GM21528 (cell line): ENCODE results near the gene SKI.
"Not testable (repeated sequence)": the region's sequence is repeated elsewhere in the genome, so short reads cannot be mapped to it uniquely, and the experiment has no call there.

Experiments used
- ATAC-seq: cut with Tn5 transposase; IDR thresholded peaks from one replicate; pipeline ENCODE4 v1.9.1; 2021; ENCODE audit warnings: mild to moderate bottlenecking, moderate library complexity; ENCODE audit not compliant: unreplicated experiment, low FRiP score

The SKI gene

DNA sequence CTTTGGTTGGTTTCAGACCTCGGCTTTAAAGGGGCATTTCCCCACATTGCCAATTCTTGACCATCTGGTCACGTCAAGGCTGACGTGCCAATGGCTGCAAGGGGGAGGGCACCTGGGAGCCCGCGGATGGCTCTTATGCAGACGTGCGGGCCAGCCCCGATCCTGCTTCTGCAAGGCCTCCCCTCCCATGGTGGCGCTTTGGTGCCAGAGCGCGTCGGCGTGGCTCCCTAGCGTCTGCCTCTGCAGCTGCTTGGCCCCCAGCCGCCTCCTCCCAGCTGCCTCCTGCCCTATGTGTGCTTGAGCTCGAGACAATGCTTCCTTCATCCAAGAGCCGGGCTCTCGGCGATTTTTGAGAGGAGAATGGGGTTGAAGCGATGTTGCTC, 29.1 kb downstream of the SKI start:
- no peak for ATAC-seq

- no peak for ATAC-seq
These were observed 30.1 kb downstream of the SKI start for GRCh38 chr1:2258122-2258681.

DNA sequence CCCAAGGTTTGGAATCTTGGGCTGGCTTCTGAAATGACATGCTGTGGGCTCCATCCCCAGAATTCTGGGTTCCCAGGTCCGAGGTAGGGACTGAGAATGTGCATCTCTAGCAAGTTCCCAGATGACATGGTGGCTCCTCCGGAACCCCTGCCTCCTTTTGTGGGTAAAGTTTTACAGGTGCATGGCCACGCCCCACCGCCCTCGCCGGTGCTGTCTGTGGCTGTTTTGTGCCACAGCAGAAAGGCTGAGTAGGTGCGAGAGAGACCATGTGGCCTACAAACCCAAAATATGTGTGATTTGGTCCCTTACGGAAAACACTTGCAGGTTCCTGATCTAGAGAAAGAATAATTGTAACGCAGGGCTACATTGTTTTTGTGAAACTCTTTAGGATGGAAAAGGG, 30.9 kb downstream of the SKI start:
- no peak for ATAC-seq

DNA sequence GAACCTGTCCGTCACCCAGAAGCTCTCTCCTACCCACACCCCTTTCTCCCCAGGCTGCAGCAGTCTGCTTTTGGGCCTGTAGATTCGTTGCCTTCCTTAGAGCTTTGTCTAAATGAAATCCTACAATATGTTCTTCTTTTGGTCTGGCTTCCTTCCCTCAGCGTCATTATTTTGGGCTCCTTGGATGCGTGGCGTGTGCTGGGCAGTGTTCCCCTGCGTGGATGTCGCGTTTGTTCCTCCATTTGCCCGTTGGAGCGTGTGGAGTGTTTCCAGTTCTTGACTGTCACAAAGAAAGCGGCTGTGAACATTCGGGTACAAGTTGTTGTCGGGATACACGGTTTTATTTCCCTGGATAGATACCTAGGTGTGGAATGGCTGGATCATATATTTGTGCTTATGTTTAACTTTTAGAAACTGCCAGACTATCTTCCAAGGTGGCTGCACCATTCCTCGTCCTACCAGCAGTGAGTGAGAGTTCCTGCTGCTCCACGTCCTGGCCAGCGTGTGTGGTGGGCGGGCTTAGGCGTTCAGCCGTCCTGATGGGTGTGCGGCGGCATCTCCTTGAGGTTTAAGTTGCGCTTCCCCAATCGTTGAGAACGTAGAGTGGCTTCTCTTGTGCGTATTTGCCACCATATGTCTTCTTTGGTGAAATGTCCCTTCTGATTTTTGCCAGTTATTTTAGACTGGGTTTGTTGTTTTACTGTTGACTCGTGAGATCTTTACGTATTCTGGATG, 31.7 kb downstream of the SKI start:
- ATAC-seq, result no peak

GRCh38 chr1:2260470-2260869, 32.4 kb downstream of the SKI start:
- ATAC-seq, result not testable (repeated sequence)

GRCh38 chr1:2260917-2261316, 32.8 kb downstream of the SKI start:
- ATAC-seq, result no peak

GRCh38 chr1:2261476-2262395, 33.6 kb downstream of the SKI start:
- ATAC-seq, result not testable (repeated sequence)

DNA sequence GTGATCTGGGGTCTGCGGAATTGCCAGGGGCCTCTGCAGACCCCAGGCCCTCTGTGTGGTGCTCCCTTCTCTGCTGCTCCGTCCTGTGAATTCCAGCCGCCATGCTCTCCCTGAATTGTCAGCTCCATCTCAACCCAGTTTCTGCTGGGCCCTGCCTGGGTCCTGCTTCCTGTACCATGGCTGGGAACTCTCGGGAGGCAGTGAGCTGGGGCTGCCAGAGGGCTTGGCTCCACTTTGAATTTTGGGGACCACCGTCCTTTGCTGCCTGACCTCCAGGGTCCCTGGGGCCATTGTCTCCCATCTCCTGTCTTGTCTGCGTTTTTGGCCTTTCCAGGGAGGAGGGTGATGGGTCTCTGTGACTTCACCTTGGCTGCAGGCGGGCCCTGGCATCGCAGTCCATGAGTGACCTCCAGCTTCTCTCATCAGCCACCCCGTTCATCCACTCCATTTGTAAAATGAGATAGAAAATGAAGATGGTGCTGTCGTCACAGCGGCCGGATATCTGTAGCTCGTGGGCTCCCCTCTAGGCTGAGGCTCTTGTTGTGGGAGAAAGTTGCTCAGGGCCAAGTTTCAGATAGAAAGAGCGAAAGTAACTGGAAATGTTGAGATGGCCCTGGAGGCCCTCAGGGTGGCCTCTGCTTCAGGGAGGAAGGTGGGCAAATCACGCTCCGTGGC, 38.3 kb downstream of the SKI start:
- ATAC-seq, result no peak

GRCh38 chr1:2267051-2267830, 39.1 kb downstream of the SKI start:
- ATAC-seq, result no peak

- no peak for ATAC-seq
These were observed 39.7 kb downstream of the SKI start for GRCh38 chr1:2267862-2268261.

DNA sequence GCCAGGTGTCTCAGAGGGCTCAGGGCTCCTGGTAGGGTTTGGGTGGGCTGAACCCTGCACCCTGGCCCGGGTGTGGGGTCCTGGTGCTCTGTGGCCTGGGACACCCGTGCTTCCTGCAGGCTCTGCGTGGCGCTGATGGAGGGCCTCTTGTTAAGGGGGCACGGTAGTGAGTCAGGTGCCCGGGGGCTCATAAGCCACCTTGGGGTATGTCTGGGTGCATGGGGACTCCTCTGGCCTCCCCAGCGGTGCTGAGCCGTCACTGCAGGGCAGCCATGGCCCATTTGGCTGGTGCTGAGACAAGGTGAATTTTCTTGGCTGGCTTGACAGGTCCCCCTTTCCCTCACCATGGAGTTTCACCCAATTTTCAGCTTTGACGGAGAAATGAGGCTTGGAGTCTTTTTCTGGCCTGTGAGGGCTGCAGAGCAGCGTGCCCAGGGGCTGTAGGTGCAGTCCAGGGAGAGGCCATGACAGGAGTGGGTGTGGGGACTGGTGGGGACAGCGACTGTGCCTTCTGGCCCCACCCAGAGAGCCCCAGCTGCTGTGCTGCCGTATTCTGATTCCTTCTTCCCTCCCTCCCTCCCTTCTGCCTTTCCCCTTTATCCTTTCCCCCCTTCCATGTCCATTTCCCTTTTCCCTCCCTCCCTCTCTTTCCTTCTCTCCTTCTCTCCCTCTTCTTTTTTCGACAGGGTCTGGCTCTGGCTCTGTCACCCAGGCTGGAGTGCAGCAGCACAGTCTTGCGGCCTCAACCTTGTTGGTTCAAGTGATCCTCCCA, 40.4 kb downstream of the SKI start:
- ATAC-seq, result no peak

GRCh38 chr1:2269193-2269921, 41.2 kb downstream of the SKI start:
- no peak for ATAC-seq

DNA sequence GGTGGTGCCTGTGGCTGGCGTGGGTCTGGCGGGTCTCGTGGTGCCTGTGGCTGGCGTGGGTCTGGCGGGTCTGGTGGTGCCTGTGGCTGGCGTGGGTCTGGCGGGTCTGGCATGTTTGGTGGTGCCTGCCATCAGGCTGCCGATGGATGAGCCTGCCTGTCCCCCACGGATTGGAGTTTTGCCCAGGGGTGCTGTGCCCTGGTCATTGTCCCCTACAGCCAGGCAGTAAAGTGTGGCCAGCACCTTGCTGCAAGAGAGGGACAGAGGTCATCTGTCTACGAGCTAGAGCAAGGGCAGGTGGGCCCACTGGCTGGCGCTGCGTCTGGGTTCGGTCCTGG, 41.8 kb downstream of the SKI start:
- no peak for ATAC-seq

DNA sequence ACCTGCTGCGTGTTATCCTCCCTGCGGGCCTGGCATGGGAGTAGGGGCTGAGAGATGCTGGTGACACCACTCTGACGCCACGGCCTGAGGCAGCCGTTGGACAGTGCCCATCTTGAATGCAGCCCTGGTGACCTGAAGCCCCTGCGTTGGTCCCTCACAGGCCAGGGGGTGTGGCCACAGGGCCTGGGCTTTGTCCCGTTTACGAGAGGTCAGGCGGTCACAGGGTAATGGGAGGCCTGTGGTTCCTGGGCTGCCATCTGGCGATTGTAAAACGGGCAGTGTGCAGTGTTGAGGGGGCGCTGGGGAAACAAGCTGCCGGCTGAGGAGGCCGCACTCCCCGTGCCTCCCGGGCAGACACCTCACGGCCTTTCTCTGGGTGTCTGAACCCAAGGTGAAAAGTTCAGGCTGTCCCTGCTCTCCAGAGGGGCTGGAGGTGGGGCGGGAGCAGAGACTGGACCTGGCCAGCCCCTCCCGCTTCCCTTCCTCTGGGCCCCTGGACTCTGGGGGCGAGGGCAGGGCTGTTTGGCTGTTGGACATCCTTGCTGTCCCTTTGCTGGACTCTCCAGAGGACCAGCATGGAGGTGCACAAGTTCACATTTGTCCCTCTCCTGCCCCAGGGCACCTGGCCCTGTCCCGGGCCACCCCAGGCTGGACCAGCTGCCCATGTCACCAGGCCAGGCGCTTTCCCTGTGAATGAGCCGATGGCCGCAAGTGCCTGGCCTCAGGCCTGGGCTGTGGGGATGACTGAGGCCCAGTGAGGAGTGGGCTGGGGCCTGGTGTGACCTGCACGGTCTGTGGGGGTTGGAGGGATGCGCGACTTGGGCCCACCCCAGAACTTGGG, 42.4 kb downstream of the SKI start:
- ATAC-seq, result no peak

DNA sequence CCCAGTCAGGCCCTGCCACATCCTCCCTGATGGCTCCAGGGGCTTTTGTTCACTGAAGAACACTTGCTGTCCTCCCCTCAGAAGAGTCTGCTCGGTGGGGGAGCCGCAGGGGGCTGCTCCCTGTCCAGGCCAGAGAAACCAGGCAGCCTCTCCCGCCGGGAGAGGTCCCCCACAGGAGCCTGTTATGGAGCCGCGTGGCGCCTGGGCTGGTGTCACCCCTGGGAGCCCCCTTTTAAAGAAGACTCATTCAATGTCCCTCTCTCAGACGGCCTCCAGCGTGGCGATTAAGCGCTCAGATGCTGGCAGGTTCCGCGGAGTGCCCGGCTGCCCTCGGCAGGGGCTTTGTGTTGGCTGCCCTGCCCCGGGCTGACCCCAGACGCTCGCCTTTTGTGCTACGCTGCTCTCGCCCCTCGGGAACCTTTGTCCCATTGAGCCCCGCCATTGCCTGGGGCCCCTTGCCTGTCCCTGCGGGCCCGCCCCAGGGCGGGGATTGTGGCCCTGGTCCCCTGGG, 43.1 kb downstream of the SKI start:
- ATAC-seq, result no peak

- no peak for ATAC-seq
These were observed 43.9 kb downstream of the SKI start for GRCh38 chr1:2271841-2272655.
